Activated naive CD8-positive, alpha-beta T cell treated with anti-CD3 and anti-CD28 coated beads, Interleukin-2, amount 10 ng/mL, durations not matched to agents 7 days and 5 days (primary cell): ENCODE data around the gene EPS8. TPM values are rescaled to one million over a fixed set of nuclear protein-coding genes. Genes with fewer than 3 reads are reported as not detected.

Source experiments
- ATAC-seq: fragments of 150-1000 bp; cut with Tn5 transposase; one replicate; pipeline ENCODE4 v1.10.0; 2021; ENCODE audit warnings: low read depth, moderate library complexity
- POLR2A ChIA-PET: fragments of 350-600 bp; sonication (Branson Sonifier 250); formaldehyde crosslinking; loops from one replicate; lab custom pipeline; 2021; ENCODE audit warnings: antibody characterized with exemption; lab: Charles Lee
- DNase-seq: peaks from one replicate; pipeline ENCODE4 v3.0.0; 2021
- H3K27ac Mint-ChIP-seq: one replicate; pipeline ENCODE4 v1.8.0; 2022; ENCODE audit warnings: mild to moderate bottlenecking, mixed read lengths
- H3K27me3 Mint-ChIP-seq: one replicate; pipeline ENCODE4 v1.8.0; 2022; ENCODE audit warnings: mild to moderate bottlenecking, moderate library complexity, mixed read lengths
- H3K36me3 Mint-ChIP-seq: one replicate; pipeline ENCODE4 v1.8.0; 2021; ENCODE audit warnings: mild to moderate bottlenecking, mixed read lengths
- H3K4me1 Mint-ChIP-seq: one replicate; pipeline ENCODE4 v1.8.0; 2021; ENCODE audit warnings: mixed read lengths
- H3K4me3 Mint-ChIP-seq: one replicate; pipeline ENCODE4 v1.8.0; 2022; ENCODE audit warnings: mild to moderate bottlenecking, moderate library complexity, mixed read lengths
- H3K9me3 Mint-ChIP-seq: one replicate; pipeline ENCODE4 v1.8.0; 2021; ENCODE audit warnings: mixed read lengths
- total RNA-seq, 2 experiments: library from RNA; stranded (reverse); gene quantifications; one replicate each; pipeline ENCODE4 v1.2.3, GENCODE V29; 2021

The EPS8 gene
- total RNA-seq, 2 experiments from 2014 or later = 1.6 to 3.4 TPM

GRCh38 chr12:15677228-15677627 lies 112.0 kb downstream of the EPS8 start:
- Mint-ChIP-seq H3K4me3 (no peak overlapping the region), H3K36me3 (no peaks in the 10 kb centered on the region), H3K27me3 (peaks cover 9% of the 10 kb centered on the region), H3K4me1 (no peaks in the 10 kb centered on the region), H3K9me3 (no peaks in the 10 kb centered on the region), H3K27ac (no peak overlapping the region)
- DNase-seq (no peak), ATAC-seq (no peak)
- POLR2A ChIA-PET = no interaction called here

DNA sequence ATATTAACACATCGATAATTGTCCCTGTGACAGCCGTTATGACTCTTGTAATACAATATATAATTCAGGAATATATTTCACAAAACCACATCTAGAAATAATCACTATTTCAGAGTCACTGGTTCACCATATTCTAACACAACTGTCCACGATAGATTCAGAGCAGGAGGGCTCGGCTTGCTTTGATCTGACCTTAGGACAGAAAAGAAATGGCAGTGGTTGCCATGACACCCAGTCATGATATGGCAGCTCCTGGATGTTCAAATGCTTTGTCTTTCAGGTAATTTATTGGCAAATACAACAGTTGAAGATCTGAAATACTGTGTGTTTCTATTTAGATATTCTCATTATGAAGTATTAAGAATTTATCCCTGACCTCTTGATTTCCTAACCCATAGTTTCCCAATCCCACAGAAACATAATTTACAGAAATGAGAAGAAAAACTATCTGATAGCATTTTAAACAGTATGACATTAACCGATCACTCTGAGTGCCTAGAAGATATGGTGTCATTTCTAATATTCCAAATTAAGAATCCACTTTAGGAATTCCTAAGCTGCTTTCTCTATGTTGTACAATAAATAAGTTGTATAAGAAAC lies 116.4 kb downstream of the EPS8 start:
- peaks cover 16% of the 10 kb centered on the region for H3K27me3 Mint-ChIP-seq
- H3K36me3 Mint-ChIP-seq = no peaks in the 10 kb centered on the region
- POLR2A ChIA-PET = no interaction called here
- no peak overlapping the region for H3K4me3 Mint-ChIP-seq
- DNase-seq (no peak), ATAC-seq (no peak)
- H3K27ac Mint-ChIP-seq = no peak overlapping the region
- H3K4me1 Mint-ChIP-seq = no peaks in the 10 kb centered on the region
- H3K9me3 Mint-ChIP-seq = no peaks in the 10 kb centered on the region

GRCh38 chr12:15670756-15671155 lies 118.4 kb downstream of the EPS8 start:
- DNase-seq = no peak
- H3K27ac Mint-ChIP-seq = no peak overlapping the region
- ATAC-seq = no peak
- peaks cover 16% of the 10 kb centered on the region for H3K27me3 Mint-ChIP-seq
- no peak overlapping the region for H3K4me3 Mint-ChIP-seq
- POLR2A ChIA-PET = no interaction called here
- no peaks in the 10 kb centered on the region for H3K36me3 Mint-ChIP-seq
- H3K9me3 Mint-ChIP-seq = no peaks in the 10 kb centered on the region
- no peaks in the 10 kb centered on the region for H3K4me1 Mint-ChIP-seq

DNA sequence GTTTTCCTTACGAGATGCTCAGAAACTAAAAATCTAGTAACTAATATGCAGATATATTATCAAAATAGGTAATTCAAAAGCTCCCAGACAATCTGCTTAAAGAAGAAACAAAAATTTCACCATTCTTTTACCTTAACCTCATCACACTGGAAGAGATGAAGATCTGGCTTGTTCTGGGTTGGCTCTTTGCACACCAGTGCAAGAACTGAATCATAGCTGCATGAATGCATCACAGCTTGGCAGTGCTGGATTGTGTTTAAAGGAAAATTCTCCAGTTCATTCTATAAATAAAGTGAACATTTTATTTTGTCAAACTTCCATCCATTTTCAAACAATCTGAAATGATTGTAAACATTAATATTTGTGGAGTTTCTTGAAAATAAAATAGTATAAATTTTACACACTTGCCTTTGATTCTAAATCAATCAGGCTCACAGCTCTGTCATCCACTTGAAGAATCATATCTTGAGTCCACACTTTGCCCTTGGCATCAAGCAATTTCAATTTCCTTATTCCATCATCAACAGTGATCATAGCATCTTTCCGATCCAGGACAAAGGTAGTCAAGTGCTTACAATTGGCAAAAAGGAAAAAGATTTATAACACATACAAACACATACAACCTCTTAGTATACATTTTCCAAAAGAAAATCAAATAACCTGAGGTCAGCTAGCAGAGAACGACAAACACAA lies 119.8 kb downstream of the EPS8 start:
- H3K36me3 Mint-ChIP-seq = no peaks in the 10 kb centered on the region
- H3K27ac Mint-ChIP-seq = no peak overlapping the region
- H3K9me3 Mint-ChIP-seq = no peaks in the 10 kb centered on the region
- H3K4me1 Mint-ChIP-seq = no peaks in the 10 kb centered on the region
- POLR2A ChIA-PET = no interaction called here
- no peak for ATAC-seq
- peaks cover 11% of the 10 kb centered on the region for H3K27me3 Mint-ChIP-seq
- no peak for DNase-seq
- no peak overlapping the region for H3K4me3 Mint-ChIP-seq

- Mint-ChIP-seq H3K36me3 (no peaks in the 10 kb centered on the region), H3K27ac (no peak overlapping the region), H3K9me3 (no peaks in the 10 kb centered on the region), H3K4me3 (no peak overlapping the region), H3K27me3 (peaks cover 5% of the 10 kb centered on the region), H3K4me1 (no peaks in the 10 kb centered on the region)
- POLR2A ChIA-PET = no interaction called here
- no peak for DNase-seq
- ATAC-seq = no peak
Measured at GRCh38 chr12:15664491-15664890, 124.7 kb downstream of the EPS8 start.

DNA sequence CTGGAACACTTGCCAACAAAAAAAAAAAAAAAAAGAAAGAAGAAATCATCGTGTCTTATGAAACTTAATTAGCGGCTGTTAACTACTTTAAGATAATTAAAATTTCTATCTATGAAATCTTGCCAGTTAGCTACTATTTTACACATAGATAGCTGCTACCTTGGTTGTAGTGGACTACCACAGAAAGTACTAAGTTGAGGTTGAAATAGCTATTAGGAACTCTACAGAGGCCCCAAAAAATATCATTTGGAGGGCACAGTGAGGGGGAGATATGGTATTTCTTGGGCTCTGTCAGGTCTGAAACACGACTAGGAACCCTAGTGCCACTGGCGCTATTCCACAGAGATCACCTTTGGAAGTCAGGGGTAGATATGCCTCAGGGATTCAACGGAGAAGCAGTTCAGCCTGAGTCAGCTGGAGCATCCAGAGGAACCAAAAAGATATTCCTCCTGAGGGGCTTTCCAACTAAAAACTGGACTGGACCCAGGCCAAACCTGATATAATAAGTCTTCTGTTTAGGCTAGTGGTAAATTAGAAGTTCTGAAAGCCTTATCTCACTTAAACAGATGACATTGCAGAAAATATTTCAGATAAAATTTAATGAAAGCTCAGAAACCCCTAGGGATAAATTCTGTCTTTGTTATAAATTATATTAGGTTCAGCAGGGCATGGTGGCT lies 126.1 kb downstream of the EPS8 start:
- no peaks in the 10 kb centered on the region for H3K36me3 Mint-ChIP-seq

DNA sequence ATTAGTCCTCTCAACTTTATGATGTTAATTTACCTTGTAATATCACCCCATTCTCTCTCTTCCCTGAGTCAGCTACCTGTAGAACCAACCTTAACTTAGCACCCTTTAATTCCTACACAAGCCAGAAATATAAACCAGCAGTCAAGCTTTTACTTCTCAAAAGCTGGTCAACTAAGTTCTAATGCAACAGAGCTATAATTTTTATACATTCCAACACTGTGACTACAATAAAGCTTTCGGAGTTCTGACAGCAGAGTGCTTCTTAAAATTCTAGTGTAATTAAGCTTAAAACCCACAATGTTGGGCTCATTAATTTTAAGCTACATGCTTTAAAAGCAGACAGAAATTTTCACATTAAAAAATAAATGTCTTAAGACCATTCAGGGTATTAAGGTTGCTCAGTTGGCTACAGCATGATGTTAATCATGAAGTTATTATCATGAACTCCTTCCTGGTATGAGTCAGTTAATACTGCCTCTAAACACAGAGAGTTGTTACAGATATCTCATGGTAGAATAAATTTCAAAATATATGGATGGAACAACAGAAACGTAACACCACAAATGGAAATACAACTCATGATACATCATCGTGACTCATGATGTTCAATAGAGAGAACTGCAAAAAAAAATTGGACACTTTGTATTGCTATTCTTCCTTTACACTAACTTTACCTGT lies 126.7 kb downstream of the EPS8 start:
- Mint-ChIP-seq H3K4me1 (no peaks in the 10 kb centered on the region), H3K4me3 (no peak overlapping the region), H3K27me3 (peaks cover 3% of the 10 kb centered on the region), H3K36me3 (no peaks in the 10 kb centered on the region), H3K27ac (no peak overlapping the region), H3K9me3 (no peaks in the 10 kb centered on the region)
- POLR2A ChIA-PET = interaction anchor here (1.0 kb wide), 1 partner anchor 127 kb away, joined by 3 read pairs; the partner anchor contains the start of gene EPS8
- no peak for ATAC-seq
- DNase-seq = no peak

More for the DNA sequence above, 126.1 kb downstream of the EPS8 start:
- Mint-ChIP-seq H3K9me3 (no peaks in the 10 kb centered on the region), H3K4me3 (no peak overlapping the region), H3K27ac (no peak overlapping the region), H3K27me3 (no peaks in the 10 kb centered on the region), H3K4me1 (no peaks in the 10 kb centered on the region)
- POLR2A ChIA-PET = interaction anchor here (1.0 kb wide), 1 partner anchor 126 kb away, joined by 3 read pairs; the partner anchor contains the start of gene EPS8
- no peak for ATAC-seq
- DNase-seq = no peak

GRCh38 chr12:15651371-15651770 lies 137.8 kb downstream of the EPS8 start:
- no peak overlapping the region for H3K27ac Mint-ChIP-seq
- H3K27me3 Mint-ChIP-seq = peaks cover 6% of the 10 kb centered on the region
- ATAC-seq (no peak), DNase-seq (no peak)
- POLR2A ChIA-PET = no interaction called here
- no peaks in the 10 kb centered on the region for H3K4me1 Mint-ChIP-seq
- no peaks in the 10 kb centered on the region for H3K9me3 Mint-ChIP-seq
- H3K4me3 Mint-ChIP-seq = no peak overlapping the region
- no peaks in the 10 kb centered on the region for H3K36me3 Mint-ChIP-seq

DNA sequence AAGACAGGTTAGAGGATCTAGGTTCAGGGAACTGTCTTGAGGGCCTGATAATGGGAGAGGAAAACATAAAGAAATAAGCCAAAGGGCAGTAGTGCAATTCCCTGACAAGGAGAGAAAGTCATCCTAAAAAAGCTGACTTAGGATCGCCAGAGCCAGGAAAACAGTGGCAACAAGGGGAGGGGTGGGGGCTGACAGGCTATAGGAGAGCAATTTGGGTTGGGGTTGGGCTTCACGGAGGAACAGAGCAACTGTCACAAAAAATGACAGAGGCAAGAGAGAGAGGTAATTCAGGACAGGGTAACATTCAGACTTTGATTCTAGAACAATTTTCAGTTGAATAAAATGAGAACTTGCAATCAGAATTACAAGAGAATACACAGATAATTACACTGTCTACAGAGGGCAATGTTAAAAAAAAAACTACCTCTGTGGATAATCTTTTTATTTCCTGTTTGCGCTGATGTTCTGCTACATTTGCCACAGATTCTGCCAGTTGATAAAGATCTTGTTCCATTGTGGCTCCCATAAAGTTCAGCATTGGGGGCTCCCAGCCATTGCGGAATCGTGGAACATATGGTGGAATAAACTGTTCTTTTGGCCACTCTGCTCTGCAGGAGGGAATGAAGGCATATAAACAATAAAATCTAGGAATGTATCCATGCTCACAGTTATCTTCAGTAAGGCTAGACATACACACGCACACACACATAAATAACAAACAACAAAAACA lies 138.6 kb downstream of the EPS8 start:
- no peaks in the 10 kb centered on the region for H3K9me3 Mint-ChIP-seq
- no peak for DNase-seq
- no peaks in the 10 kb centered on the region for H3K36me3 Mint-ChIP-seq
- ATAC-seq = no peak
- H3K4me3 Mint-ChIP-seq = no peak overlapping the region
- no peak overlapping the region for H3K27ac Mint-ChIP-seq
- POLR2A ChIA-PET = no interaction called here
- peaks cover 6% of the 10 kb centered on the region for H3K27me3 Mint-ChIP-seq
- H3K4me1 Mint-ChIP-seq = no peaks in the 10 kb centered on the region

DNA sequence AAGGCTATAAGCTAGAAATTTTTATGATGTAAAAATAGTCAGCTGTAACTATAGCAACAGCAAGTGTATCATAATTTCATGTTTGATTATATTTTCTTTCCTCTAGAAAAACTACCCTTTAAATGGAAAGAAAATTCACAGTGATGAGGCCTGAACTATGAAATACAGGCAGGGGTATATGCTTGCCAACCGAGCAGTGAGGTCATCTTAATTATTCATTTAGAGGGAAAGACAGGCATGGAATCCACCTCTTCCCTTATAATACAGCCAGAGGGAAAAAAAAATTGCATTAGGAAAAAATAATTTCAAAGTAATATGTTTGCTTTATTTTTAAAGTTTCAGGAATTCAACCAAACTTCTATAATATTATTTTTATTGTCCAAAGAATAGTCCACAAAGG lies 139.8 kb downstream of the EPS8 start:
- Mint-ChIP-seq H3K4me1 (no peaks in the 10 kb centered on the region), H3K27me3 (peaks cover 6% of the 10 kb centered on the region), H3K36me3 (no peaks in the 10 kb centered on the region), H3K4me3 (no peak overlapping the region), H3K9me3 (no peaks in the 10 kb centered on the region), H3K27ac (no peak overlapping the region)
- ATAC-seq (no peak), DNase-seq (no peak)
- POLR2A ChIA-PET = no interaction called here

DNA sequence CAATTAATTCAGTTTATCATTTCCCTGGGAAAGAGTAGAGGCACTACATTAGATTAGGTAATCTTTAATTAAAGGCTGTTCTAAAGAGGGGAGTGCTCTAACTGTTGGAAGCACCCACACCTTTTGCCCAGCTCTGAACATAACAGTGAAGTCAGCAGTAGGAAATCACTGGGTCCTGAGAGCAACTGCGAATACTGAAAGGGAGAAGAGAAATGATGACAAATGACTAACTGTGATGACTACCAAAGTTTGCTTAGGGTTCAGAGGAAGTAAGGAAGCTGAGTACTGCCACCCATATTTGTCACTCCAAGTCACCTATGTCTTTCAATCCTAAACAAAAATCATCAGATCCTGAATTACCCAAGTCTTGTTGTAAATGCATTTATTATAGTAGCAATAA lies 140.6 kb downstream of the EPS8 start:
- H3K36me3 Mint-ChIP-seq = no peaks in the 10 kb centered on the region
- no peaks in the 10 kb centered on the region for H3K9me3 Mint-ChIP-seq
- POLR2A ChIA-PET = no interaction called here
- H3K27ac Mint-ChIP-seq = no peak overlapping the region
- H3K4me3 Mint-ChIP-seq = no peak overlapping the region
- no peak for ATAC-seq
- peaks cover 6% of the 10 kb centered on the region for H3K27me3 Mint-ChIP-seq
- no peak for DNase-seq
- no peaks in the 10 kb centered on the region for H3K4me1 Mint-ChIP-seq

DNA sequence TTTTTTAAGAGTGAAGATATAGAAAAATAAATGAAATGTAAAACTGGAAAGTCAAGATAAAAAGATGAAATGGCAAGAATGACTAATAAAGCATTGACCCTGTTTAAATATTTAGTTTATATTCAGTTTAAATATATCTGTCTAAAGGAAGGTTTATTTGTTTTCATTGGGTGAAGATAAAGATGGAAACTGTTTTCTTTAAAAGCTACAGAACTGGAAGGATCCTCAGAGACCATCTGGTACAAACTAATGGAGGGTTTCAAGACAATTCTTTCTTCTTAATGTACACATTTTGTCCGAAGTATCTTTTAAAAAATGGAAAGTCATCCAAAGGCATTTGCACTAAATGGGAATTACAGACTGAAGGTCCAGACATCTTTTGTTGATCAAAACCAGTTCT lies 142.6 kb downstream of the EPS8 start:
- DNase-seq (no peak), ATAC-seq (no peak)
- no peaks in the 10 kb centered on the region for H3K9me3 Mint-ChIP-seq
- H3K36me3 Mint-ChIP-seq = no peaks in the 10 kb centered on the region
- POLR2A ChIA-PET = no interaction called here
- H3K4me1 Mint-ChIP-seq = no peaks in the 10 kb centered on the region
- no peak overlapping the region for H3K4me3 Mint-ChIP-seq
- no peak overlapping the region for H3K27ac Mint-ChIP-seq
- peaks cover 3% of the 10 kb centered on the region for H3K27me3 Mint-ChIP-seq

- no peaks in the 10 kb centered on the region for H3K9me3 Mint-ChIP-seq
- no peaks in the 10 kb centered on the region for H3K36me3 Mint-ChIP-seq
- H3K27ac Mint-ChIP-seq = no peak overlapping the region
- POLR2A ChIA-PET = no interaction called here
- DNase-seq = no peak
- H3K4me3 Mint-ChIP-seq = no peak overlapping the region
- H3K4me1 Mint-ChIP-seq = no peaks in the 10 kb centered on the region
- no peak for ATAC-seq
- H3K27me3 Mint-ChIP-seq = peaks cover 3% of the 10 kb centered on the region
Measured at GRCh38 chr12:15644700-15645099, 144.5 kb downstream of the EPS8 start.
